A204.1 (cell line): ENCODE measurements around the gene RNPS1.

Experiments
- FAIRE-seq: peaks from 2 replicates; lab custom pipeline; 2012; peaks lifted over from hg19 to GRCh38; lab: Jason Lieb, UNC

The RNPS1 gene

GRCh38 chr16:2235234-2235651 lies 32.7 kb downstream of the RNPS1 start:
- no peak for FAIRE-seq

GRCh38 chr16:2234813-2235170 lies 33.1 kb downstream of the RNPS1 start:
- FAIRE-seq, result no peak

- no peak for FAIRE-seq
These were observed 33.8 kb downstream of the RNPS1 start for GRCh38 chr16:2233872-2234812.

- no peak for FAIRE-seq
These were observed 34.7 kb downstream of the RNPS1 start for GRCh38 chr16:2233046-2233775.

- FAIRE-seq, result no peak
These were observed 35.6 kb downstream of the RNPS1 start for GRCh38 chr16:2232094-2232990.

- no peak for FAIRE-seq
These were observed 36.7 kb downstream of the RNPS1 start for GRCh38 chr16:2231016-2231931.

- no peak for FAIRE-seq
These were observed 37.5 kb downstream of the RNPS1 start for GRCh38 chr16:2230376-2230775.

GRCh38 chr16:2229632-2230250 lies 38.2 kb downstream of the RNPS1 start:
- no peak for FAIRE-seq

- FAIRE-seq, result no peak
These were observed 38.8 kb downstream of the RNPS1 start for GRCh38 chr16:2229091-2229490.

GRCh38 chr16:2228161-2228824 lies 39.6 kb downstream of the RNPS1 start:
- FAIRE-seq, result no peak

- FAIRE-seq, result no peak
These were observed 41.0 kb downstream of the RNPS1 start for GRCh38 chr16:2226918-2227317.

- no peak for FAIRE-seq
These were observed 41.6 kb downstream of the RNPS1 start for GRCh38 chr16:2226245-2226793.

- FAIRE-seq, result no peak
These were observed 43.9 kb downstream of the RNPS1 start for GRCh38 chr16:2223942-2224486.

GRCh38 chr16:2223221-2223941 lies 44.5 kb downstream of the RNPS1 start, which contains the start of gene E4F1:
Gene E4F1 (plus strand): TSS chr16:2223591. CDS start chr16:2223614, 23 bp downstream.
- FAIRE-seq, result peak; percentile 95

- FAIRE-seq, result no peak
These were observed 51.6 kb downstream of the RNPS1 start for GRCh38 chr16:2216330-2216729.

- no peak for FAIRE-seq
These were observed 53.3 kb downstream of the RNPS1 start, which contains the start of gene PGP for GRCh38 chr16:2214719-2214968. Gene PGP (minus strand): TSS chr16:2214840. CDS start chr16:2214777, 63 bp downstream.

GRCh38 chr16:2213817-2214718 lies 53.9 kb downstream of the RNPS1 start:
- FAIRE-seq, result no peak
